Prostate gland (tissue), 2 donors: ENCODE measurements around the gene LRRC26. TPM values are rescaled to one million over a fixed set of nuclear protein-coding genes. Genes with fewer than 3 reads are reported as not detected.

ENCODE experiments used
- DNase-seq: peaks from one replicate; pipeline ENCODE4 v3.0.0-alpha.2; 2019; ENCODE audit warnings: low spot score
- H3K27ac ChIP-seq, 2 donors: fragments of 200-600 bp; sonication (generic); 2 replicates each; pipeline ENCODE4 v1.5.1; 2017 to 2019
- H3K27me3 ChIP-seq: fragments of 200-600 bp; sonication (generic); replicated peaks from 2 replicates; pipeline ENCODE4 v1.5.1; 2019; ENCODE audit not compliant: insufficient read depth
- H3K36me3 ChIP-seq, 2 donors: fragments of 200-600 bp; sonication (generic); 1 replicate in 1 of 2; 2 replicates in 1 of 2; pipeline versions ENCODE4 v1.5.1 to v1.8.1; 2017 to 2019
- H3K4me1 ChIP-seq: fragments of 200-600 bp; sonication (generic); replicated peaks from 2 replicates; pipeline ENCODE4 v1.5.1; 2019
- H3K4me3 ChIP-seq, 2 donors: fragments of 200-600 bp; sonication (generic); 2 replicates each; pipeline ENCODE4 v1.5.1; 2017 to 2019
- H3K9me3 ChIP-seq: fragments of 200-600 bp; sonication (generic); 2 replicates; pipeline ENCODE4 v1.5.1; 2017
- CTCF ChIP-seq, 4 experiments: fragments of 200-600 bp in 2 of 4; fragments of 450-650 bp in 2 of 4; sonication (generic) in 2 of 4; IDR thresholded peaks; 1 replicate in 3 of 4; 2 replicates in 1 of 4; pipeline ENCODE4 v1.5.1; 2016 to 2019; ENCODE audit warnings: antibody characterized with exemption in 4 of 4, mild to moderate bottlenecking in 2 of 4, moderate library complexity in 2 of 4
- POLR2A ChIP-seq: fragments of 450-650 bp; IDR thresholded peaks from one replicate; pipeline ENCODE4 v1.6.1; 2016; ENCODE audit warnings: antibody characterized with exemption, mild to moderate bottlenecking
- POLR2AphosphoS5 ChIP-seq: sonication (generic); formaldehyde crosslinking; IDR thresholded peaks from one replicate; pipeline ENCODE4 v1.6.1; 2017; ENCODE audit warnings: antibody characterized with exemption
- WGBS: methylation state at CpG from one replicate; pipeline ENCODE4 v1.1.5; 2018; 5-methylcytosine and 5-hydroxymethylcytosine counted together
- intact Hi-C: fragments of 100-400 bp; cut with DNase I; formaldehyde crosslinking; loops from one replicate; pipeline ENCODE4 v1.14.2; 2022
- total RNA-seq, 2 donors: library from RNA; depleted of rRNA; stranded (reverse); fragments of >200 nt; gene quantifications; one replicate each; pipeline ENCODE4 v1.1.0, GENCODE V29; 2016

LRRC26 gene
- total RNA-seq, 2 donors from 2014 or later: 183 to 582 TPM

- Histone ChIP-seq H3K4me3 (no peak overlapping the region), H3K27ac (no peak overlapping the region), H3K36me3 (peaks cover 19 to 39% of the 10 kb centered on the region in 2 donors), H3K9me3 (no peaks in the 10 kb centered on the region), H3K27me3 (no peaks in the 10 kb centered on the region), H3K4me1 (no peaks in the 10 kb centered on the region)
- 91% methylated on average over 20 of the region's 20 CpGs for WGBS
- intact Hi-C loops: no loop called here
- TF ChIP-seq CTCF (IDR thresholded peaks at IDR 0.05): no peak
- TF ChIP-seq POLR2A: no peak
- no peak for TF ChIP-seq POLR2AphosphoS5
- DNase-seq: no peak
Observed at GRCh38 chr9:137180491-137180890, 10.6 kb upstream of the LRRC26 start.

GRCh38 chr9:137179761-137180160 lies 9.9 kb upstream of the LRRC26 start:
- Histone ChIP-seq H3K4me1 (no peaks in the 10 kb centered on the region), H3K9me3 (no peaks in the 10 kb centered on the region), H3K36me3 (peaks cover 19 to 39% of the 10 kb centered on the region in 2 donors), H3K27ac (no peak overlapping the region), H3K4me3 (no peak overlapping the region), H3K27me3 (no peaks in the 10 kb centered on the region)
- TF ChIP-seq POLR2A: no peak
- intact Hi-C loops: no loop called here
- WGBS: 93% methylated on average over 17 of the region's 17 CpGs
- no peak for DNase-seq

GRCh38 chr9:137178939-137179630 lies 9.2 kb upstream of the LRRC26 start:
- H3K4me1 ChIP-seq: peaks cover 3% of the 10 kb centered on the region
- H3K4me3 ChIP-seq: no peak overlapping the region
- H3K9me3 ChIP-seq: no peaks in the 10 kb centered on the region
- WGBS: 90% methylated on average over 19 of the region's 19 CpGs
- H3K36me3 ChIP-seq: peaks cover 19 to 39% of the 10 kb centered on the region in 2 donors
- intact Hi-C loops: no loop called here
- no peak for DNase-seq
- H3K27ac ChIP-seq: no peak overlapping the region
- H3K27me3 ChIP-seq: no peaks in the 10 kb centered on the region
- TF ChIP-seq POLR2A (no peak), CTCF (IDR thresholded peaks at IDR 0.05) (no peak), POLR2AphosphoS5 (no peak)

GRCh38 chr9:137178201-137178938 lies 8.5 kb upstream of the LRRC26 start:
- Histone ChIP-seq H3K27ac (no peak overlapping the region), H3K4me1 (peaks cover 10% of the 10 kb centered on the region), H3K4me3 (no peak overlapping the region), H3K36me3 (peaks cover 18 to 32% of the 10 kb centered on the region in 2 donors), H3K9me3 (no peaks in the 10 kb centered on the region), H3K27me3 (no peaks in the 10 kb centered on the region)
- DNase-seq: no peak
- intact Hi-C loops: no loop called here
- 93% methylated on average over 23 of the region's 23 CpGs for WGBS
- no peak for TF ChIP-seq CTCF (IDR thresholded peaks at IDR 0.05)
- TF ChIP-seq POLR2AphosphoS5: no peak
- no peak for TF ChIP-seq POLR2A

GRCh38 chr9:137176302-137177182 lies 6.7 kb upstream of the LRRC26 start:
- DNase-seq: peak; percentile 39
- peaks cover 28% of the 10 kb centered on the region for H3K4me1 ChIP-seq
- TF ChIP-seq CTCF (IDR thresholded peaks at IDR 0.05): peak in 3 of 4 experiments; percentile 28 to 65 (median 60)
- no peak for TF ChIP-seq POLR2A
- TF ChIP-seq POLR2AphosphoS5: peak; percentile 55
- peaks cover 12 to 17% of the 10 kb centered on the region in 2 donors for H3K36me3 ChIP-seq
- no peak overlapping the region for H3K4me3 ChIP-seq
- intact Hi-C loops: no loop called here
- WGBS: 50% methylated on average over 17 of the region's 17 CpGs
- no peaks in the 10 kb centered on the region for H3K9me3 ChIP-seq
- no peaks in the 10 kb centered on the region for H3K27me3 ChIP-seq
- H3K27ac ChIP-seq: no peak overlapping the region
